ENCODE results near the gene COL27A1. TPM values are rescaled to one million over a fixed set of nuclear protein-coding genes. Genes with fewer than 3 reads are reported as not detected.
A peak's percentile ranks its signal among the peaks of the same experiment; 100 is the strongest.

COL27A1 gene
- total RNA-seq, 2 donors from 2014 or later: 18.5 to 57.1 TPM

DNA sequence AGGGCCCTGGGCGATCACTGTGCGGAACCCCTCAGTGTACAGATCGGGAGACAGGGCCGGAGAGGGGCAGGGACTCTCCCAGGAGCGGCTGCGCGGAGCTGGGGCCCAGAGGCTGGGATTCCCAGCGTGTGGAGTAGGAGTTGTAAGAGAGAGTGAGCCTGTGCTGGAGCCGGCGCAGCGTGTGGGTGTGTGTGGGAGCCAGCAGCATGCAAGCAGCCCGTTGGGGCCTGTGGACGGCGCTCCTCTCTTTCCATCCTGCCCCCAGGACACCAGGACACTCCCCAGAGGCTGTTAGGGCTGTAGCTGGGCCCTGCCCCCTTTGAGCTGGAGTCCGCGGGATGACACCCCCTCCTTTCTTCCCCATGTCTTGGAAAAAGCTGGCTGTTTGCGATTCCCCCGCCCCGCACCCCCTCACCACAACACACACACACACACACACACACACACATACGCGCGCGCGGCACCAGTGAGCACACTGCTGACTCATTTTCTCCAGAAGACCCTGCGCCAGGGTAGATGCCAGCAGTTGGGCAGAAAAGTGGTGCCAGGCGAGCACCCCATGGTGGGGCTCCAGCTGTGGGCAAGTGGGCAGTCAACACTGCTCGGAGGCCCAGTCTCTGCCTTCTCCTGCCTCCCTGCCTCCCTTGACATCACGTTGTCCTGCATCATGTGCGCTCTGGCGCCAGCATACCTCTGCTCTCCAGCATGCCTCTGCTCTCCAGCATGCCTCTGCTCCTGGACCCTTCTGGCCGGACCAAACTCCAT, 1.5 kb downstream of the COL27A1 start:
- TF ChIP-seq, protein P1, sequence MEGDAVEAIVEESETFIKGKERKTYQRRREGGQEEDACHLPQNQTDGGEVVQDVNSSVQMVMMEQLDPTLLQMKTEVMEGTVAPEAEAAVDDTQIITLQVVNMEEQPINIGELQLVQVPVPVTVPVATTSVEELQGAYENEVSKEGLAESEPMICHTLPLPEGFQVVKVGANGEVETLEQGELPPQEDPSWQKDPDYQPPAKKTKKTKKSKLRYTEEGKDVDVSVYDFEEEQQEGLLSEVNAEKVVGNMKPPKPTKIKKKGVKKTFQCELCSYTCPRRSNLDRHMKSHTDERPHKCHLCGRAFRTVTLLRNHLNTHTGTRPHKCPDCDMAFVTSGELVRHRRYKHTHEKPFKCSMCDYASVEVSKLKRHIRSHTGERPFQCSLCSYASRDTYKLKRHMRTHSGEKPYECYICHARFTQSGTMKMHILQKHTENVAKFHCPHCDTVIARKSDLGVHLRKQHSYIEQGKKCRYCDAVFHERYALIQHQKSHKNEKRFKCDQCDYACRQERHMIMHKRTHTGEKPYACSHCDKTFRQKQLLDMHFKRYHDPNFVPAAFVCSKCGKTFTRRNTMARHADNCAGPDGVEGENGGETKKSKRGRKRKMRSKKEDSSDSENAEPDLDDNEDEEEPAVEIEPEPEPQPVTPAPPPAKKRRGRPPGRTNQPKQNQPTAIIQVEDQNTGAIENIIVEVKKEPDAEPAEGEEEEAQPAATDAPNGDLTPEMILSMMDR (IDR thresholded peaks at IDR 0.05): no peak
- Histone ChIP-seq H3K9me3 (no peaks in the 10 kb centered on the region), H3K4me3 (peak overlapping the region; percentile 83), H3K36me3 (no peaks in the 10 kb centered on the region), H3K4me1 (ENCODE audit: control insufficient read depth in 1 of 2, low read depth in 2 of 2) (peaks cover 17 to 54% of the 10 kb centered on the region in 2 donors), H3K27me3 (replicated peaks; ENCODE audit: insufficient read depth) (no peaks in the 10 kb centered on the region), H3K27ac (peak overlapping the region; percentile 75 to 80)
- ATAC-seq (ENCODE audit: insufficient number of reproducible peaks, low FRiP score, low read depth) (peak; percentile 25), DNase-seq (ENCODE audit: low spot score) (no peak)

- DNase-seq (ENCODE audit: low spot score) (no peak), ATAC-seq (ENCODE audit: insufficient number of reproducible peaks, low FRiP score, low read depth) (no peak)
- peak overlapping the region; percentile 75 to 80 for H3K27ac ChIP-seq
- H3K9me3 ChIP-seq: no peaks in the 10 kb centered on the region
- TF ChIP-seq, protein P1 (IDR thresholded peaks at IDR 0.05): no peak
- H3K27me3 ChIP-seq (replicated peaks; ENCODE audit: insufficient read depth): no peaks in the 10 kb centered on the region
- no peak overlapping the region for H3K4me3 ChIP-seq
- H3K4me1 ChIP-seq (ENCODE audit: control insufficient read depth in 1 of 2, low read depth in 2 of 2): peaks cover 20 to 62% of the 10 kb centered on the region in 2 donors
- no peaks in the 10 kb centered on the region for H3K36me3 ChIP-seq
These were observed 2.3 kb downstream of the COL27A1 start for GRCh38 chr9:114157516-114158176.

DNA sequence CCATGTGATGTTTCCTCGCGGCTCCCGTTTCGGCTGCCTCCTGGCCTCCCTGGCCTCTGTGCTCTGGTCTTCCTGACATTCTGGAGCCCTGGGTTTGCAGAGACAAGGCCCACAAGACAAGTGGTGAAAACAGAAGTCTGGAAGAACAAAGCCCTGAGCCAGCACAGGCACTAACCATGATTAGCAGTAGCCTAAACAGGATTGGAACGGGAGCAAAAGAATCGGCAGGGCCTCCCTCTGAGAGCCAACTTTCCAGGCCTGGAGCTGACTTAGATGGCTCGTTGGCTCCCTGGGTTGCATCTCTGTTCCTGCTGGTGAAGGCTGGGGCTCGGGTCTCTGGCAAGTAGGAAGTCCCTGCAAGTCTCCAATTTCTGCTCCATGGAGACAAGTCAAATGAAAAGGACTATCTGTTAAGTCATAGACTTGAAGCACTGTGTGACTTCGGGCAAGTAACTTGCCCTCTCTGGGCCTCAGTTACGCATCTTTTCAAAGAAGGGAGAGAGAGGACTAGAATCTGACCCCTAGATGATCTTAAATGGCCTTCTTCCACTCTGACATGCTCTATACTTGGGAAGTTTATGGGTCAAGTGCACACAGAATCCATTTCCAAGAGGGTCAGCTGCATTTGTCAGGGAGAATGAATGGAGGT, 3.3 kb downstream of the COL27A1 start:
- TF ChIP-seq, protein P1 (IDR thresholded peaks at IDR 0.05): no peak
- H3K9me3 ChIP-seq: no peaks in the 10 kb centered on the region
- ATAC-seq (ENCODE audit: insufficient number of reproducible peaks, low FRiP score, low read depth) (no peak), DNase-seq (ENCODE audit: low spot score) (no peak)
- H3K27ac ChIP-seq: peak overlapping the region; percentile 75 to 80
- no peaks in the 10 kb centered on the region for H3K27me3 ChIP-seq (replicated peaks; ENCODE audit: insufficient read depth)
- peaks cover 24 to 70% of the 10 kb centered on the region in 2 donors for H3K4me1 ChIP-seq (ENCODE audit: control insufficient read depth in 1 of 2, low read depth in 2 of 2)
- no peak overlapping the region for H3K4me3 ChIP-seq
- no peaks in the 10 kb centered on the region for H3K36me3 ChIP-seq

DNA sequence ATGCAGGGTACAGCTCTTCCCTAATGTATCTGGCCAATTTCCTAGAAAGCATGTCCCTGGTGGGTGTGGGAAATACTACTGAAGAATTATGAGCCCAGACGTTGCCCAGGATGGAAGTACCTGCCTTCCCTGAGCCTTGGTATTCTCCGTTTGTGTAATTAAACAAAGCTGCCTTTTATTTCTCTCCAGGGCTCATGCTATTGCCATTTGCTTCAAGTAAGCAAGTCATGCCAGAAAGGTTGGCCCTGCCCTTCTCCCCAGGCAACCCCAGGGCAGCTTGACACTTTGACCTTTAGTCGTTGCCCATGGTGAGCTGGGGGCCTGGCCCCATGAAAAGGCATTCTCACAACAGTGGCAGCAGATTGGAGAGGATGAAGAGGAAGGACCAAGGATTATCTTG, 4.4 kb downstream of the COL27A1 start:
- H3K36me3 ChIP-seq: no peaks in the 10 kb centered on the region
- H3K4me1 ChIP-seq (ENCODE audit: control insufficient read depth in 1 of 2, low read depth in 2 of 2): peaks cover 13 to 67% of the 10 kb centered on the region in 2 donors
- TF ChIP-seq, protein P1 (IDR thresholded peaks at IDR 0.05): no peak
- no peak for DNase-seq (ENCODE audit: low spot score)
- H3K27me3 ChIP-seq (replicated peaks; ENCODE audit: insufficient read depth): no peaks in the 10 kb centered on the region
- ATAC-seq (ENCODE audit: insufficient number of reproducible peaks, low FRiP score, low read depth): no peak
- H3K9me3 ChIP-seq: no peaks in the 10 kb centered on the region
- no peak overlapping the region for H3K4me3 ChIP-seq
- peak overlapping the region in 1 of 2 donors; percentile 18 for H3K27ac ChIP-seq

DNA sequence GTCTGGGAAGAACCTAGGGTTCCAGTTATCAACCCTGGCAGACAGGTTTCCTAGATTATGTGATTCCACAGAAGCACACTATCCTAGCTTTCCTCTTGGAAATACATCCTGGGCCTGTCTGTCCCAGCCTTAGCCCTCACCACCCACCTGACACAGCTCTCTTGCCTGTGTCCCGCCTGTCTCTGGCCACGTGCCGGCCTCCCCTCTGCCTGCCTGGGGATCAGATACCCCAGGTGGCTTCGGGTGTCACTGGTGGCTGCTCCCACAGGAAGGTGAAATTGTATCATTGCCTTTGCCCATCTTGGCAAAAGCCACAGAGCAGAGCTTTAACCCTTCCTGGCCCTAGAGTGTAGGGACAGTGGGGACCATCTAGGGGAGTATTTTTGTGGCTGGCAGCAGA, 6.2 kb downstream of the COL27A1 start:
- Histone ChIP-seq H3K27me3 (replicated peaks; ENCODE audit: insufficient read depth) (no peaks in the 10 kb centered on the region), H3K9me3 (no peaks in the 10 kb centered on the region), H3K4me1 (ENCODE audit: control insufficient read depth in 1 of 2, low read depth in 2 of 2) (peaks cover 8 to 66% of the 10 kb centered on the region in 2 donors), H3K36me3 (no peaks in the 10 kb centered on the region), H3K27ac (peak overlapping the region in 1 of 2 donors; percentile 2), H3K4me3 (no peak overlapping the region)
- DNase-seq (ENCODE audit: low spot score) (no peak), ATAC-seq (ENCODE audit: insufficient number of reproducible peaks, low FRiP score, low read depth) (no peak)
- TF ChIP-seq, protein P1 (IDR thresholded peaks at IDR 0.05): no peak
